Neutrophil (primary cell): ENCODE results near the gene ZYX.
"Not testable (repeated sequence)": the region's sequence is repeated elsewhere in the genome, so short reads cannot be mapped to it uniquely, and the experiment has no call there.

Source experiments
- H3K27ac ChIP-seq: fragments of 200-600 bp; sonication (generic); 2 replicates; pipeline ENCODE4 v1.5.1; 2016; ENCODE audit warnings: mild to moderate bottlenecking, moderate library complexity
- H3K27me3 ChIP-seq: fragments of 200-600 bp; sonication (generic); 2 replicates; pipeline ENCODE4 v1.6.0; 2016; ENCODE audit warnings: mild to moderate bottlenecking
- H3K36me3 ChIP-seq: fragments of 200-600 bp; sonication (generic); 2 replicates; pipeline ENCODE4 v1.5.1; 2017
- H3K4me1 ChIP-seq, 2 experiments: fragments of 200-600 bp in 1 of 2; sonication (generic) in 1 of 2; 1 replicate in 1 of 2; 2 replicates in 1 of 2; pipeline versions ENCODE4 v1.5.1 to v1.6.1; 2013 to 2016; ENCODE audit warnings: low read depth in 1 of 2, low read length in 1 of 2, mild to moderate bottlenecking in 1 of 2, moderate library complexity in 1 of 2; ENCODE audit not compliant: control insufficient read depth in 1 of 2, insufficient read depth in 1 of 2
- H3K4me3 ChIP-seq, 2 experiments: fragments of 200-600 bp in 1 of 2; sonication (generic) in 1 of 2; 1 replicate in 1 of 2; 2 replicates in 1 of 2; pipeline ENCODE4 v1.5.1; 2013 to 2016; ENCODE audit warnings: low read depth in 1 of 2, low read length in 1 of 2, mild to moderate bottlenecking in 1 of 2, moderate library complexity in 1 of 2
- H3K9me3 ChIP-seq: fragments of 200-600 bp; sonication (generic); 2 replicates; pipeline ENCODE4 v1.5.1; 2016
- CTCF ChIP-seq: fragments of 200-600 bp; sonication (generic); IDR thresholded peaks from 2 replicates; pipeline ENCODE4 v1.5.1; 2016; ENCODE audit warnings: antibody characterized with exemption

ZYX gene

DNA sequence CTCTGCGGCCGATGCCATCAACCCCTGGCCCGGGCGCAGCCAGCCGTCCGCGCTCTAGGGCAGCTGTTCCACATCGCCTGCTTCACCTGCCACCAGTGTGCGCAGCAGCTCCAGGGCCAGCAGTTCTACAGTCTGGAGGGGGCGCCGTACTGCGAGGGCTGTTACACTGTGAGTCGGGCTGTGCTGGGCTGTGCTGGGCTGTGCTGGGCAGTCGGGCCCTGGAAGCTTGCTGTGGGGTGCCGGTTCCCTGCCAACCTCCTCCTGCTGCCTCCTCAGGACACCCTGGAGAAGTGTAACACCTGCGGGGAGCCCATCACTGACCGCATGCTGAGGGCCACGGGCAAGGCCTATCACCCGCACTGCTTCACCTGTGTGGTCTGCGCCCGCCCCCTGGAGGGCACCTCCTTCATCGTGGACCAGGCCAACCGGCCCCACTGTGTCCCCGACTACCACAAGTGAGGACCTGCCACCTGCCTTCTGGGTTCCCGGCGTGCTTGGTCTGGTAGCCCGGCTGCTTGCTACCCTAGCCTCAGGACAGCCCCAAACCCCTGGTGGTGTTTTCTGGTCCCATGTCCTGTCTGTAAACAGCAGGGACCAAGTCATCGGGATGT, 7.5 kb downstream of the ZYX start:
- Histone ChIP-seq H3K27ac (peak overlapping the region; percentile 97), H3K36me3 (peaks cover 100% of the 10 kb centered on the region), H3K27me3 (no peaks in the 10 kb centered on the region), H3K4me3 (no peak overlapping the region), H3K9me3 (peaks cover 2% of the 10 kb centered on the region), H3K4me1 (peaks cover 53 to 62% of the 10 kb centered on the region in 2 experiments)
- no peak for TF ChIP-seq CTCF

DNA sequence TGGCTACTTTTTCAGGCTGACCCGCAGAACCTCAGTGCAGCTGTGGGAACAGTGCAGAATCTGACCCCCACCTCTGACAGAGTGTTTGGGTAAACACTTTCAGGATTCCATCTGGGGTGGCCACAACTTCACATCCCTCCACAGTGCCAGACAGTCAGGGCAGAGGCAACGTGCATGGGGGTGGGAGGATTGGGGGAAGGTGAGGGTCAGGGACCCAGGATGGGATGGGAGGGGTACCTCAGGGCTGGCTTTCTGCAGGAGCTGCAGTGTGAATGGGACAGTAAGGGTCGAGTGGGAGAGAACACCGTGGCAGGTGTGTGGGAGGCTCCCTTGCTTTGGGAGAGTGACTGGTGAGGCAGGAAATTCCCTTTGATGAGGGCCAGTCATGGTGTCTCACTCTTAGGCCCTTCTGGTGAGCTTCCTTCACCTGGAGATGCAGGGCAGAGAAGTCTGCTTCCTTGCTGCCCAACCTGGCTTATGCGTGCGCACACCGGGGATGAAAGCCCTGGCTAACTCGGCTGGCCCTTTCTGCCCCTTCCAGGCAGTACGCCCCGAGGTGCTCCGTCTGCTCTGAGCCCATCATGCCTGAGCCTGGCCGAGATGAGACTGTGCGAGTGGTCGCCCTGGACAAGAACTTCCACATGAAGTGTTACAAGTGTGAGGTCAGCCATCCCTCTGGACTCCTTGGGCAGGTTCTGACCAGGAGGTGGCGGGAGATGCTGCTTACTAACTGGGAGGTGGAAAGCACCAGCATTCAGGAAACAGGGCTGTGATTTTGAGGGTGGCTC, 8.4 kb downstream of the ZYX start:
- Histone ChIP-seq H3K9me3 (peaks cover 2% of the 10 kb centered on the region), H3K27ac (peak overlapping the region; percentile 97)

GRCh38 chr7:143390104-143390772, 9.1 kb downstream of the ZYX start:
- no peak for TF ChIP-seq CTCF
- Histone ChIP-seq H3K4me3 (no peak overlapping the region), H3K4me1 (peaks cover 37 to 47% of the 10 kb centered on the region in 2 experiments), H3K9me3 (peaks cover 2% of the 10 kb centered on the region), H3K27me3 (no peaks in the 10 kb centered on the region), H3K36me3 (peaks cover 98% of the 10 kb centered on the region), H3K27ac (peak overlapping the region; percentile 97)

More for the DNA sequence above, 8.4 kb downstream of the ZYX start:
- H3K27me3 ChIP-seq = no peaks in the 10 kb centered on the region
- TF ChIP-seq CTCF = no peak
- peaks cover 99% of the 10 kb centered on the region for H3K36me3 ChIP-seq
- H3K4me3 ChIP-seq = no peak overlapping the region
- H3K4me1 ChIP-seq = peaks cover 45 to 53% of the 10 kb centered on the region in 2 experiments

GRCh38 chr7:143390773-143391317, 9.7 kb downstream of the ZYX start:
- Histone ChIP-seq H3K36me3 (peaks cover 97% of the 10 kb centered on the region), H3K4me3 (no peak overlapping the region), H3K27me3 (no peaks in the 10 kb centered on the region), H3K27ac (peak overlapping the region; percentile 97), H3K4me1 (peaks cover 31 to 41% of the 10 kb centered on the region in 2 experiments), H3K9me3 (peaks cover 2% of the 10 kb centered on the region)
- no peak for TF ChIP-seq CTCF

- H3K27me3 ChIP-seq = no peaks in the 10 kb centered on the region
- peaks cover 2% of the 10 kb centered on the region for H3K9me3 ChIP-seq
- H3K36me3 ChIP-seq = peaks cover 93% of the 10 kb centered on the region
- H3K4me1 ChIP-seq = peaks cover 22 to 32% of the 10 kb centered on the region in 2 experiments
- H3K27ac ChIP-seq = peak overlapping the region; percentile 51
- H3K4me3 ChIP-seq = no peak overlapping the region
- TF ChIP-seq CTCF = no peak
These were observed 10.6 kb downstream of the ZYX start for GRCh38 chr7:143391462-143392404.

DNA sequence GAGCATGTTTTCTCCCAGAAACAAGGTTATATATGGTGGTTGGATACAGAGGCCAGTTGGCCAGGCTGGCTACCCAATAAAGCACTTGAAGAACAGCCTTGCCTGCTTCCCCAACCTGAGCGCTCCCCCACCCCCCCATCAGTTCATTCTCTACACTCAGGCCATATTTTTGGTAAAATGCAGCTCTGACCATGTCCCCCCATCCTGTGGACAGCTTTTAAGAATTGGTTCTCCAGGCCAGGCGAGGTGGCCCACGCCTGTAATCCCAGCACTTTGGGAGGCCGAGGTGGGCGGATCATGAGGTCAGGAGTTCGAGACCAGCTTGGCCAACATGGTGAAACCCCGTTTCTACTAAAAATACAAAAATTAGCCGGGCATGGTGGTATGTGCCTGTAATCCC, 11.3 kb downstream of the ZYX start:
- not testable (repeated sequence) for H3K4me3 ChIP-seq, H3K27me3 ChIP-seq, H3K9me3 ChIP-seq
- Histone ChIP-seq H3K36me3 (peaks cover 86% of the 10 kb centered on the region), H3K27ac (peak overlapping the region; percentile 51), H3K4me1 (peaks cover 15 to 25% of the 10 kb centered on the region in 2 experiments)
